Cerebellar nuclear complex (tissue), 1 donor: Measurements from ENCODE around the gene TRPM8.
"Not testable (repeated sequence)": the region's sequence is repeated elsewhere in the genome, so short reads cannot be mapped to it uniquely, and the experiment has no call there.

Experiments
- DNase-seq, 2 experiments: peaks; one replicate each; lab custom pipeline; 2025; lab: John Stamatoyannopoulos, UW

TRPM8 gene

DNA sequence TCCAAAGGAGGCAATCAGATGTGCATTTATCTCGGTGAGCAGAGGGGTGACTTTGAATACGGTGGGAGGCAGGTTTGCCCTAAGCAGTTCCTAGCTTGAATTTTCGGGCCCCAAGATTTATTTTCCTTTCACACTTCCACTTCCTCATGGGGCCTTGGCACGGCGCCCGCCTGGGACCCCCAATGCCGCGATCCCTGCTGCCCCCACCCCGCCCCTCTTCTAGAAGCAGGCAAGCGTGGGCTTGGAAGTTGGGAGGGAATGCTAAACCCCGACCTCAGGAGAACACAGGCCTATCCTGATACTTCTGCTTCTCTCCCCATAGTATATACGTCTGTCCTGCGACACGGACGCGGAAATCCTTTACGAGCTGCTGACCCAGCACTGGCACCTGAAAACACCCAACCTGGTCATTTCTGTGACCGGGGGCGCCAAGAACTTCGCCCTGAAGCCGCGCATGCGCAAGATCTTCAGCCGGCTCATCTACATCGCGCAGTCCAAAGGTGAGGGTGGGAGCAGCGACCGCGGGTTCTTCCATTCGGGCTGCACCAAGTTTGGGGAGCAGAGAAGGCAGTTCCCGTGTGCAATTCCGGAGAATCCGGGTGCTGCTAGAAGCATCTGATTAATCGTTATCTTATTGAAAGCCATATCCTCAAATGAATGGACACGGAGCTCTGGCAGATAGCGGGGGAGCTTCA is 21.6 kb downstream of the TRPM8 start:
- no peak for DNase-seq

DNA sequence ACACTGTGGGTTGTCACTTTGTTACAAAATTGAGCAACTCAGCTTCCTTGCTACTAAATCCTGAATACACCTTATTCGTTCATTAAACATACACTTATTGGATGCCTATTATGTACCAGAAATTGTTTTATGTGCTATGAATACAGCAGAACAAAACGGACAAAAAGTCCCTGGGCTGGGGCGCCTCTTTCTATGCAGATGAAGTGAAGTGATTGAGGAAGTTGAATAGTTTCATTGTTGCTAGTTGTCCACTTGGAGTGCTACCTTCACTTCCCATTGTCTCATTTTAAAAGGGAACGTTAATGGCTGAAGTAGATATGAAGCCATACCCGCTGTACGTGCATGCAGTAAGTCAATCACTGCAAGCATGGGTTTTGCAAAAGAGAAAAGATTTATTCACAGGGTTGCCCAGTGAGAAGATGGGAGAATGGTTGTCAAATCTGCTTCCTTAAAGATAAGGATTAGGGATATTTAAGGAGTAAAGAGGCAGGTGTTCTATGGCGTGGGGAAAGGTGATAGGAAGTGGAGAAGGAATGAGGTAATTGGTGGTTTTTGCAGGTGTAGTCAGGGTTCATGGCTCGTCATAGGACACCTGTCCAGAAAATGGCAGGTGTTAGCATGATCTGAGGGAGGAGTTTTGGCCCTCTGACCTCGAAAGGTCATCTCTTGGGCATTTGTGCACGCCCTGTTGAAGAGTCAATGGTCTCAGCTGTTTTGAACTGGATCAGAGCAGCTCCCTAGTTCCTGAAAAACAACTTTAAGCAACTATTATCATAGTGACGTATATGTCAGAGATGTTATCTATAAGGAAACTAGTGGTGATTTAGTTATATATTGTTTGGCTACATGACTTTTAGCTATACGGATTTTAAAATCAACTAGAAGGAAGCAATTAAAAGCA is 23.5 kb downstream of the TRPM8 start:
- no peak for DNase-seq

DNA sequence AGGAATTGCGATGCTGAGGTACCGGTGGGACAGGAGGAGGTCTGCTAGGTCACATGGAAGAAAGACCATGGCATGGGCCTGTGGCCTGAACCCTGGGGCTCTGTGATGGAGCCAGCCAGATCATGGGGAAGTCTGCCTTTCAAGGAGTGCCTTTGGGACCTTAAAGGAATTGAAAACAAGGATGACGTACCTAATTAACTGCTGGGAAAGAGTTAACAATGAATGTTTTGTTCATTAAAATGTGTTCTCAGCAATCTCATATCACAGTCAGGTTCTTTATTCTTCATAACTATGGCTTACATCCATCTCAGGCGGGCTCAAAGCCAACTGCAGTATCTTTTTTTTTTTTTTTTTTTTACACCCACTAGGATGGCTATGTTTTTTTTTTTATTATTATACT is 25.6 kb downstream of the TRPM8 start:
- no peak for DNase-seq

DNA sequence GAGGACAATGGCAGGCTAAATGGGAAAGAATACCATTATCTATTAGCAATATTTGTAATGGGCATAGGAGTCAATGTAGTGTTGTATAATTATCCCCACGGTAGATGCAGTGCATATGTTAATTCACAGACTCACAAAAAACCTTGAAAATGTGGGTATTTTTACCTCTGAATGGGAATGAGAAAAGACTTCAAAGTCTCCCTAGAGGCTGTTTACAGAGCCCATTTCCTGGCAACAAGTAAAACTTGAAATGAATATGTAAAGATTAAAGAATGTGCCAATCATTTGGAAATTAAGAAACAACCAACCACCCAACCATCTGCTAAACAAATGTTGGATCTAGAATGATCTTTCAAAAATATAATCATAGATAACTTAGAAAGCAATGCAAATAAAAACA is 27.1 kb downstream of the TRPM8 start:
- DNase-seq = no peak

DNA sequence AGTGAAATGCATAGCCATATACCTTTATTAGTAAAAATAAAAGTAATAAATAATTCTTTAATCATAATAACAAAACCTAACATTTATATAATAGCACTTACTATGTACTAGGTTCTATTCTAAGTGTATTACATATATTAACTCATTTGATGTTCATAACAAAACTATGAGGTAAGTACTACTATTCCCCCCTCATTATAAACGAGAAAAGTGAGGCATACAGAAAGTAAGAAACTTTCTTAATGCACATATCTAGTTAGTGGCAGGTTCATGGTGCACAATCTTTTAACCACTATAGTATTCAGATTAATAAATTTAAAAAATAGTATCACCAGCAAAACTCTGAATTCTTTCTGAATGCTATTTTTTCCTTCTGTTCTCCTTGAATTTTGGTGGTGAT is 27.5 kb downstream of the TRPM8 start:
- no peak for DNase-seq

DNA sequence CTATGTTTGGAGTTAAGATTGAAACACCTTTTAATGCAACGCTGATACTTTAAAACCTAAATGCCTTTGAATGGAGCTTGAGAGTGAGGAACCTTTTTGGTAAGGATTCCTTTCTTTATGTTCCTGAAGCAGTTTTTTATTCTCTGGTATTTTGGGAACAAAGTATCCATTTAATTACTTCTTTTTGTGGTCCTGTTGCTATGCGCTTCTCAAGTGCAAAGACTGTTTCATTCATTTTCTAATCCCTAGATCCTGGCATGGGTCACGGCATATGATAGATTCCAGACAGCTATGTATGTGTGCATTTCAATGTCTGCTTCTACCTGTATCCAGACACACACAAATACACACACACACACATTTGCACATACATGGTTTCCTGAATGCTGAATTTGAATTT is 28.0 kb downstream of the TRPM8 start:
- DNase-seq = no peak

DNA sequence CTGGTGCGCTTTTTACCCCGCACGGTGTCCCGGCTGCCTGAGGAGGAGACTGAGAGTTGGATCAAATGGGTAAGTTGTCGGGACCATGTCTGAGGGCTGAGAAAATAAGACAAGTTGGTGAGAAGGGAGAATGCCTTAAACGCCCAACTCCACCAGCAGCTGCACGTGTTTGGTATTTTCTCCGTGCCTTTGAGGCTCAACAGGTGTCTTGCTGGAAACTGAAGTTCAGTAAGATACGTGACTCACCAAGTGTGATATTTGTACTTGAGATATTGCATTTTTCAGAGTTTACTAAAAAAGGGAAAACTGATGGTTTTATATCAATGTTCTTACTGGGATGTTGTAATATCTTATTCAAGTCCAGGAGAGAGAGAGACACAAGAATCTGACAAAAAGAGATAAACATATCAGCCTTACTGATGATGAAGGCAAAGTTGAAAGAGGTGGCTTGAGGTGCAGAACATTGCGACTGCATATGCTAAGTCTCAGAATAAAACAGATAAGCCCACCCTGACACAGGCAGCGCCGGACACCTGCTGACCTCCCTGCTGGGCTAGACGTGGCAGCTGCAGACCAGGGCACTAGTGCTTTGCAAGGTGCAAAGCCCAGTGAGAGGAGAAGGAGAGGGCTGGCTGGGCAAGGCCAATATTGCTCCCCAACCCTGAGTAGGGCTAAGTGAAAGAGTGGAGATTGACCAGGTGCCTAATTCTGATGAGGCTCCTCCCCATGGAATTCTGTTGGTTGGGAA is 33.1 kb downstream of the TRPM8 start:
- DNase-seq = no peak

DNA sequence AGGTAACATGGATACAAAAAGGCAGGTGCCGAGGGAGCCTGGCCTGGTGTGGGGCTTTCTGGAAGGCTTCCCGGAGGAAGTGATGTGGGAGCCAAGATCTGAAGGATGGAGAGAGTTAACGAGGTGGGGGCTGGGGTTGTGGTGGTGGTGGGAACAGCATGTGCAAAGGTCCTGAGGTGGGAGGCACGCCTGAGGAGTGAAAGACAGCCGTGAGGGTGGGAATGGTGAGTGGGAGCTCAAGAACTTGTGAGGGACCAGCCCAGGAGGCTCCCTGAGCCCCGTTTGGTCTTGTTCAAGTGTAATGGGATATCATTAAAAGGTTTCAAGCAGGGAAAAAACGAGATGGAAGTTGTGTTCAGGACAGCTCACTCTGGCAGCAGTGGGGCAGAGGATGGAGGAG is 35.2 kb downstream of the TRPM8 start:
- no peak for DNase-seq

DNA sequence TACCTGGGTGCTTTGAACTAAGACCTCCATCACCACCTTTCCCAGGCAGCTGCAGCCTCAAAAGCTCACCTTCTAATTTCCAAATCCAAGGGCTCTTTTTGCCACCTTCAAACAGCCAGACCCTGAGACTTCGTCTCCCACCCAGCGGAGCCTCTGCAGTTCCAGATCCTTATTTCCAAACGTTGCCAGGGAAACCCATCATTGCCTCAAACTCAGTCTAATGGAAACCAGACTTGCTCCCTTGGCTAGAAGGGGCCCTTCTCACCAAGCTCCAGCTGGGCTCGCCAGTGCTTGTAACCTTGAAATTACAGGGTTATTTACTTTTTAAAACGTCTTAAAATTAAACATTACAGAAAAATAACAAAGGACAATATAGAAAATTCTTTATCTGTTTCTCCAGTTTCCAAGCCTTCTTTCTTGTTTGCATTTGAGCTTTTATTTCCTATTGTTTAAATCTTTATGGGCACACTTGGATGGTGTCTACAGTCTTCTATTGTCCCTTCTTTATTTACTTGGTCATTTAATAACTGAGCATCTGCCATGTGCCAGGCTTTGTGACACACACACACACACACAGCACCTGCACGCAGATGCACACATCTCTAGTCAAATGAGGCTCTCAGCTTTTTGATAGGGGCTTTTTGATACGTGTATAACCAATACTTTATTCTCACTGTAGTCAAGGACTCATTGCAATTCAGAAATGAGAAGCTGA is 36.1 kb downstream of the TRPM8 start:
- no peak for DNase-seq

DNA sequence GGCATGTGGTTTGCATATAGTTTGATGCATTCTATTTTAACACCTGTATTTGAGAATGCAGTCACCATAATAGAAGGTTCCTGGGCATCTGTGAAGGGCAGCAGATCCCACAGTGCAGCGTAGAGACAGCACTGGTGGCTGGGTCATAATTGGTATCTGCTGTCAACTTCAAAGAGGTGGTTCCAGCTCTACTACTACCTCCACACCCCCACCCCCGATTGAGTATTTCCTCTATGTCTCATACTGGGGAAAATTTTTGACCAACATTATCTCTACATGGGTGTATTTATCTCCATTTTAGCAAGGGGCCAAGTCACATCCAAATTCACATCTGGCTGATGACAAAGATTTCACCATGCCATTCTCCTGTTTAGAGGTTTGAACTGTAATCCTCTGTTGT is 43.0 kb downstream of the TRPM8 start:
- DNase-seq = no peak

DNA sequence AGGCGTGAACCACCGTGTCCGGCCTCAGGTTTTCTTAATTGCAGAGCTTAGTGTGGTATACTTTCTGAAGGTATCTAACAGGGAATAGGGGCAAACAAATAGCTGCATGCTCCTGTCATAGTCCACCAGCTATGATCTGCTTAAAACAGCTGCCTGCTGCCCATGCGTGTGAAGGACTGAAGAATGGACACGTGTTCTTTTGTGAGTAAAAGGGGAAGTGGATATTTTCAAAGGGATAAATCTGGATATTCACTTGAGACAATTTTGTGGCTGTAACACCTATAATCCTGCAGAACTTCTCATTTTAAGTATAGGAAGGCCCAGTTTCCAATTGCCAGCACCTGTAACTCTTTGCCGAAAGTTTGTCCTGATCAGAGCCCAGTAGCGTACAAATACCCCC is 44.7 kb downstream of the TRPM8 start:
- no peak for DNase-seq

DNA sequence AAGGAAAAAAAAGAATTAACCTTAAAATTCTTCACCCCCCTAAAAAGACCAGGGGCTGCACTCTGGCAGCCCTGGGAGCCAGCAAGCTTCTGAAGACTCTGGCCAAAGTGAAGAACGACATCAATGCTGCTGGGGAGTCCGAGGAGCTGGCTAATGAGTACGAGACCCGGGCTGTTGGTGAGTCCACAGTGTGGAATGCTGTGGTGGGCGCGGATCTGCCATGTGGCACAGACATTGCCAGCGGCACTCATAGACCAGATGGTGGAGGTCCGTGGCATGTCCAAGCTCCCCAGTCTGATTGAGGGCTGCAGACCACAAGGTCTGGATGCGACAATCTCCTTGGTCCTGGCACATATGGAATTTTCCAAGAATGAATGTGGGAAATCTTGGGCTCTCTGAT is 47.4 kb downstream of the TRPM8 start:
- DNase-seq = no peak

DNA sequence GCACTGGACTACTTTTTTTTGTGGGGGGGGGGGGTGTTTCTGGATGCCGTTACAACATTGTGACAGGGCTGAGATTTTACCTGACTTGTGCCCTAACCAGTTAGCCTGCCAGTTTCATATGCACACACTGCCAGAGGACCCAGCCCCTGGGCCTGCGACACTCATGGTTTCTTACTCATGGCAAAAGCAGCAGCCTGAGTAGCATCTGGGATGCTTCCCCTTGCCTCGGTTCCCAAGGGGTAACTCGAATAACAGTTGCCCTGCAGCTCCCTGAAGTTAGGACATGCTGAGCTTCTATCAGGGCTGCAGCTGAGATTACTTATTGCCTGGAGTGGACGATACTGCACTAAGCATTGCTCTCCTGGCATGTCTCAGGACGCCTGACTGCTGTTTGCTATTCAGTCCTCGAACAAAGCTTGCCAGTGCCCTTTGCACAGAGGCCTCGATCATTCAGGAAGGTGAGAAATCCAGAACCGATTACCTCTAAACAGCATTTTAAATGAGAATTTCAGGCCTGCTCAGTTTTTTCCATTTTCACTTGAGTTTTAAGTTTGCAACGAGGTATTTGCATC is 47.9 kb downstream of the TRPM8 start:
- no peak for DNase-seq

DNA sequence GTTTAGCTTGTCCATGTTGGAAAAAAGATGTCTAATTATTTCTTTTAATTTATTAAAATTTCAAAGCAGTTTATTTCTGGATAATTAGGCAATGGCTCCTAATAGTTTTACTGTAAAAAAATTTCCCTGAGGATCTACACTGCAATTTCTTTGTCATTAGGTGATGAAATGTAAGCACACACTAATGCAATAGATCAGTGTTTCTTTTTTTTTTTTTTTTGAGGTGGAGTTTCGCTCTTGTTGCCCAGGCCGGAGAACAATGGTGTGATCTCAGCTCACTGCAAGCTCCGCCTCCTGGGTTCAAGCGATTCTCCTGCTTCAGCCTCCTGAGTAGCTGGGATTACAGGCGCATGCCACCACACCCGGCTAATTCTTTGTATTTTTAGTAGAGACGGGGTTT is 48.5 kb downstream of the TRPM8 start:
- DNase-seq = not testable (repeated sequence)

DNA sequence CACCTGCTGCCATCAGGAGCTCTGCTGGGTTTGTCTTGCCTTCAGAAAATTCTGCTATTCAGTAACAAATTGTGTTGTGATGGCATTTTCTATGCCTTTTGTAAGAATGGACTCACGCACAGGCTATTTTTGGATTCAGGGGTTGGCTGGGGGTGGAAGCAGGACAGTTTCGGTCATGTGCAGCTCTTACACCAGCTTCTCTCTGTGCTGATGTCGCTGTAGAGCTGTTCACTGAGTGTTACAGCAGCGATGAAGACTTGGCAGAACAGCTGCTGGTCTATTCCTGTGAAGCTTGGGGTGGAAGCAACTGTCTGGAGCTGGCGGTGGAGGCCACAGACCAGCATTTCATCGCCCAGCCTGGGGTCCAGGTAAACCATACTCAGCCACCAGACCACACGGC is 49.2 kb downstream of the TRPM8 start:
- no peak for DNase-seq

DNA sequence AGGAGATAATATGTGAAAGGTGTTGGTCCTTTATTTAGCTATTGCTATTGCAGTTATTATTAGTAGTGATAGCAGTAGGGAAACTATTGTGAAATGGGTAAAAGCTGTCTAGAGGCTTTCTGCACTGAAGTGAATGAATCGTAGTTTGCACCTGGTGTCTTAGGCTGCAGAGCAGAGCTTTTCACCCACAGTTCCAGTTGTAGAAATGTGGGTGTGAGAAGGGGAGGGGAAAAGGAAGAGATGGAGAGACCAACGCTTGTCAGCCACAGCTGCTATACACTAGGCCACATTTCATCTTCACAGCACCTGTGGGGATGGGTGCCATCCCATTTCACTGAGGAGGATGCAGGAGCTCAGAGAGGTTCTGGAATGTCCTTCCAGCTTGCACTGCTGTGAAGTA is 50.0 kb downstream of the TRPM8 start:
- DNase-seq = no peak

DNA sequence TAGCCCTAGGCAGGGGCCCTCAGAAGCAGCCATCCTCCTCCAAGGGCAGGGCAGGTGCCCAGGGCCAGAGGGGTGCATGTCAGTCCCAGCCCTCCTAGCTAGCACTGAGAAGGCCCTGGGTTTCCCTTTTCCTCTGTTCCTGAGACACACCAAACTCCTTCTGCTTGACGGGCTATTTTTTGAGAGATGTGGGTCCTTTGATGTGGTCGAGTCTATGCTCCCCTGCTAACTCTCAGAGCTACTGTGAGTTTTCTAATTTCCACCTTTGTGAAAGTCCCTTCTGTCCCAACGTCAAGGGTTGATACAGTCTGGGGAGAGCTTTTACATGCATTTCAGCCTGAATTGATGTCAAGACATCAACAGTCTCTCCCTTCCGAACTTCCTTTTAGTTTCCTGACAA is 51.4 kb downstream of the TRPM8 start:
- DNase-seq = no peak

DNA sequence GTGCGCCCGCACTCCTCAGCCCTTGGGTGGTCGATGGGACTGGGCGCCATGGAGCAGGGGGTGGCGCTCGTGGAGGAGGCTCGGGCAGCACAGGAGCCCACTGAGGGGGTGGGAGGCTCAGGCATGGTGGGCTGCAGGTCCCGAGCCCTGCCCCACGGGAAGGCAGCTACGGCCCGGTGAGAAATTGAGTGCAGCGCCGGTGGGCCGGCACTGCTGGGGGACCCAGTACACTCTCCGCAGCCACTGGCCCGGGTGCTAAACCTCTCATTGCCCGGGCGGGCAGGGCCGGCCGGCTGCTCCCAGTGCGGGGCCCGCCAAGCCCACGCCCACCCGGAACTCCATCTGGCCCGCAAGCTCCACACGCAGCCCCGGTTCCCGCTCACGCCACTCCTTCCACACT is 55.3 kb downstream of the TRPM8 start:
- DNase-seq = not testable (repeated sequence)

DNA sequence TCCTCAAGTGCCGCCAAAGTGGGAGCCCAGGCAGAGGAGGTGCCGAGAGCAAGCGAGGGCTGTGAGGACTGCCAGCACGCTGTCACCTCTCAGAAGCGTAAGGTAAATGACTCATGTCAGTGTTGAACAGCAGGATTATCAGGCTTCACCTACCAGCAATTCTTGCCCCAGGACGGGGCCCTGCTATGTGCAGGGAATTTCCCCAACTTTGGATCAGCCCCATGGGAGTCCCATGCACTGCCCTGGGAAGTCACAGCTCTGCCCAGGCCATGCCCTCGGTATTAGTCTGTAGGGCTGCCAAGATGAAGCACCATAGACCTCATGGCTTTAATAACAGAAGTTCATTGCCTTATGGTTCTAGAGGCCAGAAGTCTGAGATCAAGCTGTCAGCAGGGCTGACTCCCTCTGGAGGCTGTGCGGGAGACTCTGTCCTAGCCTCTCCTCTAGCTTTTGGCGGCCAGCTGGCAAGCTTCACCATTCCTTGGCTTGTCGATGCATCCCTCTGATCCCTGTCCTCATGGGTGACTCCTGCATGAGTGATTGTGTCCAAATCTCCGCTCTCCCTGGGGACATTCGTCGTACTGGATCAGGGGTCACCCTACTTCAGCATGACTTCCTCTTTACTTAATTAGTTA is 55.9 kb downstream of the TRPM8 start:
- no peak for DNase-seq

DNA sequence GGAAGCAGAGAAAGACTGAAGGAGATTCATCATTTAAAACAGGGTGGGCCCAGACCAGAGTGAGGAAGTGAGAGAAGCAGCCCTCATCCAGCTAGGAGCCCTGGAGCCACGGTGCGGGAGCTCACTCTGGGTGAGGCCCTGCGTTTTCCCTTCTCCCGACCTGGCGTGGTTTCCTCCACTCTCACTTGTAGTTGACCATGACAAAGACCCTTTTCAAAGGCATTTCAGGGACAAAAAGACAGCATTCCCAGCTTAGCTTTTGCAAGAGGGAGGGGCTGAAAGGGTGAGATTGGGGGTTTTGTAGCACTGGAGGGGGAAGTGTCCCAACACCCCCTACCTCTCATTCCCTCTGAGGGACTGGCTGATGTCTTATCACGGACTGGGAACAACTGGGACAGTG is 56.6 kb downstream of the TRPM8 start:
- DNase-seq = no peak

DNA sequence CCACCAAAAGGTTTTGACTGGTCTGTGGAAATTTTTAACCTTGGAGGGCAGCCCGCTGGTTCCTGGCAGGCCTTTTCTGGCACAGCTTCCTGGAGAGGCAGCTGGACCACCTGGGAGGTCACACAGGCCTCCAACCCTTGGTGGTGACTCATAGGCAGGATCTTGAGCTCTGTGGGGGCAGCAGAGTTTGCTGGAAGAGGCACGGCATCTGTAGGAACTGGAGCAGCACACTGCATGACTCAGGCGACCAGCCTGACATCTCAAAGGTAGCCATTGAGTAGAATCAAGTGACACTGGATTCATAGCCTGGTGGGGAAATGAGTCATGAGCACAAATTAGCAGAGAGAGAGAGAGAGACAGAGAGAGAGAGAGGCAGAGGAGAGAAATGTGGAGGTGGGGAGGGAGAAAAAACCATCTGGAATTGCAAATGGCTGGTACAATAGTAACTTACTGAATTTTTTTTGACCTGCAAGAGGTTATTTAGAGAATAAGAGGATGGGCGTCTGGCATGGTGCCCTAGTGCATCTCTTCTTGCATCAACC is 57.4 kb downstream of the TRPM8 start:
- DNase-seq = no peak
